SKM-1 treated with dmso at 0.1 percent for 144 hours (cell line): ENCODE measurements around the gene PRKACB.
A peak's percentile ranks its signal among the peaks of the same experiment; 100 is the strongest.
"Not testable (repeated sequence)": the region's sequence is repeated elsewhere in the genome, so short reads cannot be mapped to it uniquely, and the experiment has no call there.

Experiments used
- DNase-seq: peaks from one replicate; lab custom pipeline; 2025; ENCODE audit not compliant: unreplicated experiment; lab: John Stamatoyannopoulos, UW

The PRKACB gene

GRCh38 chr1:84143796-84144565, at the start of gene PRKACB:
TSS of gene PRKACB (plus strand) at chr1:84144271. CDS start at chr1:84144362, 91 bp downstream.
- peak; percentile 58 for DNase-seq

- DNase-seq, result no peak
Observed at GRCh38 chr1:84095308-84095707, 48.8 kb upstream of the PRKACB start.

- no peak for DNase-seq
Observed at GRCh38 chr1:84096176-84096575, 47.9 kb upstream of the PRKACB start.

GRCh38 chr1:84101204-84101603, 42.9 kb upstream of the PRKACB start:
- no peak for DNase-seq

- DNase-seq, result peak; percentile 21
Observed at GRCh38 chr1:84103197-84103992, 40.7 kb upstream of the PRKACB start.

GRCh38 chr1:84107538-84107937, 36.5 kb upstream of the PRKACB start:
- DNase-seq, result not testable (repeated sequence)

GRCh38 chr1:84107955-84108354, 36.1 kb upstream of the PRKACB start:
- no peak for DNase-seq

GRCh38 chr1:84108900-84109578, 35.0 kb upstream of the PRKACB start:
- DNase-seq, result no peak

- DNase-seq, result no peak
Observed at GRCh38 chr1:84110629-84111028, 33.4 kb upstream of the PRKACB start.

GRCh38 chr1:84116558-84116957, 27.5 kb upstream of the PRKACB start:
- DNase-seq, result no peak

- no peak for DNase-seq
Observed at GRCh38 chr1:84117868-84118267, 26.2 kb upstream of the PRKACB start.

GRCh38 chr1:84121360-84121759, 22.7 kb upstream of the PRKACB start:
- DNase-seq, result no peak

- peak; percentile 10 for DNase-seq
Observed at GRCh38 chr1:84122780-84123382, 21.2 kb upstream of the PRKACB start.

GRCh38 chr1:84133479-84133878, 10.6 kb upstream of the PRKACB start:
- no peak for DNase-seq

GRCh38 chr1:84135341-84135740, 8.7 kb upstream of the PRKACB start:
- DNase-seq, result no peak

- no peak for DNase-seq
Observed at GRCh38 chr1:84141182-84142003, 2.7 kb upstream of the PRKACB start.

GRCh38 chr1:84145068-84145467, 997 bp downstream of the PRKACB start:
- no peak for DNase-seq

GRCh38 chr1:84146411-84147032, 2.5 kb downstream of the PRKACB start:
- no peak for DNase-seq

- no peak for DNase-seq
Observed at GRCh38 chr1:84148758-84149157, 4.7 kb downstream of the PRKACB start.

GRCh38 chr1:84152649-84153056, 8.6 kb downstream of the PRKACB start:
- no peak for DNase-seq
